Tibial artery (tissue), 4 donors: Measurements from ENCODE around the gene G6PD.
"Not testable (repeated sequence)": the region's sequence is repeated elsewhere in the genome, so short reads cannot be mapped to it uniquely, and the experiment has no call there.

Source experiments
- DNase-seq, 2 donors: peaks; one replicate each; pipeline ENCODE4 v3.0.0-alpha.2; 2019
- H3K27ac ChIP-seq, 2 donors: fragments of 200-600 bp; sonication (generic) in 1 of 2; 1 replicate in 1 of 2; 2 replicates in 1 of 2; pipeline ENCODE4 v1.5.1; 2018 to 2019; ENCODE audit warnings: mild to moderate bottlenecking in 1 of 2
- H3K27me3 ChIP-seq, 2 donors: fragments of 200-600 bp; sonication (generic) in 1 of 2; one replicate each; pipeline versions ENCODE4 v1.5.1 to v1.6.0; 2016 to 2019
- H3K36me3 ChIP-seq, 3 donors: fragments of 200-600 bp; sonication (generic) in 2 of 3; one replicate each; pipeline ENCODE4 v1.5.1; 2016 to 2019; ENCODE audit warnings: mild to moderate bottlenecking in 2 of 3
- H3K4me1 ChIP-seq, 4 donors: fragments of 200-600 bp; sonication (generic) in 2 of 4; 1 replicate in 3 of 4; 2 replicates in 1 of 4; pipeline ENCODE4 v1.5.1; 2016 to 2019
- H3K4me3 ChIP-seq, 2 donors: fragments of 200-600 bp; sonication (generic) in 1 of 2; 1 replicate in 1 of 2; 2 replicates in 1 of 2; pipeline ENCODE4 v1.5.1; 2018 to 2019; ENCODE audit warnings: mild to moderate bottlenecking in 2 of 2
- H3K9me3 ChIP-seq, 3 donors: fragments of 200-600 bp; sonication (generic) in 1 of 3; one replicate each; pipeline ENCODE4 v1.5.1; 2016 to 2019
- intact Hi-C: fragments of 100-400 bp; cut with DNase I; formaldehyde crosslinking; loops from one replicate; pipeline ENCODE4 v1.15.0; 2023; ENCODE audit warnings: low total_unique reads
- TF ChIP-seq, protein P1 (sequence below), 2 experiments: fragments of 200-600 bp in 1 of 2; fragments of 450-650 bp in 1 of 2; IDR thresholded peaks; one replicate each; pipeline ENCODE4 v1.5.1; 2017 to 2019; ENCODE audit warnings: antibody characterized with exemption in 2 of 2, mild to moderate bottlenecking in 1 of 2, moderate library complexity in 1 of 2

The G6PD gene

DNA sequence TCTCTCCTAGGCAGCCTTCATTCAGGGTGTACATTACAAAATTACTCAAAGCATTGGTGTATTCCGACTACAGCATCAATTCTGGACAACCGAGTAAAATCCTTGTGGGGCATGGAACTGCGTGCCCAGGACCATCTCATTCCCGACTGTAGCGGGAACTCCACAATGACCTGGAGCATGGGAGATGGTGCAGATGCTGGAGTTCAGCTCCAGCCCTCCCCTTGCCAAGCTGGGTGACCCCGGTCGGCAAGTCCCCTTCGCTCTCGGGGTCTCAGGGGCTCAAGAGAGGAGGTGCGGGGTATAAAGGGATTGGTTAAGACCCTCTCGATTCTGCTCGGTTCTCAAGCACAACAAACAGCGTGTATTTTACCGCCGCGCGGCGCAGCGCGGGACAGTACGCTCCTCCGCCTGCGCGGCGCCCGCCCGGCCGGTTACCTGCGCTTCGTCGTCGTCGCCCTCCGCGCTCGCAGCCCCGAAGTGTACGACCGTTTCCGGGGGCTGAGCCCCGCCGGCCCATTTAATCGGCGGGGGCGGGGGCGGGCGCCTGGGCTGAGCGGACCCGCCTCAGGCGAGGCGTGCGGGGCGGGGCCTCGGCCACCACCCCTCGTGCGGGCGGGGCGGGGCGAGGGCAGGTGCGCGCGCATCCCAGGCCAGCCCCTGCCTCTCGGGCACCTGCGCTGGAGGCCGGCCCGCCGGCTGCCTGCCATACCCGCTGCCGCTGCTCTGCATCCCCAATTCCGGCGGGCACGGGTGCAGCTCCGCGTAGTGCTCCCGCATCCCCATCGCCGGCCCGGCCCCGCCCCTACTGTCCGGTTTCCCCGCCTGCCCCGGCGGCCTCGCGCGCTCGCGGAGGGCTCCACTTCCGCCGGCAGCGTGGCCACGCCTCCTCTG is at the start of gene G6PD:
Gene G6PD (minus strand): TSS at position 493 of the 891 bp plus-strand sequence. CDS start 691 bp downstream, outside the sequence.
- Histone ChIP-seq H3K9me3 (no peaks in the 10 kb centered on the region), H3K27me3 (no peaks in the 10 kb centered on the region), H3K27ac (peak within 1 kb of the TSS; percentile 80 to 92), H3K4me3 (peak within 1 kb of the TSS; percentile 63 to 70), H3K4me1 (peaks cover 0 to 70% (median 25%) of the 10 kb centered on the region in 4 donors), H3K36me3 (no peaks in the 10 kb centered on the region)
- peak in 1 of 2 donors; percentile 65 for DNase-seq
- TF ChIP-seq, protein P1, sequence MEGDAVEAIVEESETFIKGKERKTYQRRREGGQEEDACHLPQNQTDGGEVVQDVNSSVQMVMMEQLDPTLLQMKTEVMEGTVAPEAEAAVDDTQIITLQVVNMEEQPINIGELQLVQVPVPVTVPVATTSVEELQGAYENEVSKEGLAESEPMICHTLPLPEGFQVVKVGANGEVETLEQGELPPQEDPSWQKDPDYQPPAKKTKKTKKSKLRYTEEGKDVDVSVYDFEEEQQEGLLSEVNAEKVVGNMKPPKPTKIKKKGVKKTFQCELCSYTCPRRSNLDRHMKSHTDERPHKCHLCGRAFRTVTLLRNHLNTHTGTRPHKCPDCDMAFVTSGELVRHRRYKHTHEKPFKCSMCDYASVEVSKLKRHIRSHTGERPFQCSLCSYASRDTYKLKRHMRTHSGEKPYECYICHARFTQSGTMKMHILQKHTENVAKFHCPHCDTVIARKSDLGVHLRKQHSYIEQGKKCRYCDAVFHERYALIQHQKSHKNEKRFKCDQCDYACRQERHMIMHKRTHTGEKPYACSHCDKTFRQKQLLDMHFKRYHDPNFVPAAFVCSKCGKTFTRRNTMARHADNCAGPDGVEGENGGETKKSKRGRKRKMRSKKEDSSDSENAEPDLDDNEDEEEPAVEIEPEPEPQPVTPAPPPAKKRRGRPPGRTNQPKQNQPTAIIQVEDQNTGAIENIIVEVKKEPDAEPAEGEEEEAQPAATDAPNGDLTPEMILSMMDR (IDR thresholded peaks at IDR 0.05) = no peak
- intact Hi-C loops = no loop called here

DNA sequence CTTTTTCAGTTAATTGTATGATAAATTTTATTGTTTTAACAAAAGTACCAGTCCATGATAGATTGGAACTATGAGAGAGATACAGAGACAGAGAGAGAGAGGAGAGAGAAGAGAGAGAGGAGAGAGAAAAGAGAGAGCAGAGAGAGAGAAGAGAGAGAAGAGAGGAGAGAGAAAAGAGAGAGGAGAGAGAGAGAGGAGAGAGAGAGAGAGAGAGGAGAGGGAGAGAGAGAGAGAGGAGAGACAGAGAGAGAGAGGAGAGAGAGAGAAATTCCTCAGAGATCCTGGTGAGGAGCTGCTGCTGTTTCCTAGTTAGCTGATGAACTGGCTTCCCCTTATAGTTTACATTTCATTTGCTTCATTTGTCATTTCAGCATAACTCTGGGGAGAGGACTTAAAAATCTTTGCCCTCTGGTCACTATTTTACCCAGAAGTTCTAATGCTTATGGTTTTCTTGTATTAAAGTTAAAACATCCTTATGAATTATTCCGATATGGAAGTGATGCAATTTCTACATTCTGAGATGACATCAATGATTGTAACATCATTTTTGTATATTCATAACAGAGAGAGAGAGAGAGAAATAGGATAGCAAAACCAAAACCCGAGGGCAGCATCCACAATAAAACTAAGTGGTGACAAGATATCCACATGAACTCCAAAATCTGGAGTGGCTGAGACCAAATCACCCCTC is 49.1 kb upstream of the G6PD start:
- no peak overlapping the region for H3K27ac ChIP-seq
- no peak overlapping the region for H3K4me3 ChIP-seq
- H3K36me3 ChIP-seq = no peaks in the 10 kb centered on the region
- H3K9me3 ChIP-seq = no peaks in the 10 kb centered on the region
- TF ChIP-seq, protein P1 (IDR thresholded peaks at IDR 0.05) = no peak
- DNase-seq = no peak
- H3K27me3 ChIP-seq = no peaks in the 10 kb centered on the region
- intact Hi-C loops = no loop called here
- no peaks in the 10 kb centered on the region for H3K4me1 ChIP-seq

DNA sequence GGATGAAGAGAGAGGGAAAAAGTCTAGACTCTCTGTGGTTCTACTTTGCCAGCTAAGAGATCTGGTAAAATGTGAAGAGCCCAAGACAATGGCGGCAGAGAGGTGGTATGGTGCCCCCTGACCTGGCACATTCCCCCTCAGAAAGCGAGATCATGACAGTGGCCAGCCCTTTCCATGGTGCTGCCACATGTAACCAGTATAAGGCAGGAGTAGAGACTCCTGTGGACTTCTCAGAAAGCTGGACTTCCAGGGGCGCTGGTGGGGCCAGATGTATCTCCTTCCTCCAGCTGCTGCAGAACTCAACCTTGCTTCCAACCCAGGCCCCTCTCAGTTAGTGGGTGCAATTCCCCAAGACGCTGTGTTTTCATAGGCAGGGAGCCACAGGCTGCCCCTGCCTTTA is 47.8 kb upstream of the G6PD start:
- TF ChIP-seq, protein P1 (IDR thresholded peaks at IDR 0.05) = no peak
- no peak overlapping the region for H3K4me3 ChIP-seq
- no peaks in the 10 kb centered on the region for H3K4me1 ChIP-seq
- no peaks in the 10 kb centered on the region for H3K27me3 ChIP-seq
- no peaks in the 10 kb centered on the region for H3K36me3 ChIP-seq
- no peak for DNase-seq
- H3K9me3 ChIP-seq = no peaks in the 10 kb centered on the region
- intact Hi-C loops = no loop called here
- no peak overlapping the region for H3K27ac ChIP-seq

DNA sequence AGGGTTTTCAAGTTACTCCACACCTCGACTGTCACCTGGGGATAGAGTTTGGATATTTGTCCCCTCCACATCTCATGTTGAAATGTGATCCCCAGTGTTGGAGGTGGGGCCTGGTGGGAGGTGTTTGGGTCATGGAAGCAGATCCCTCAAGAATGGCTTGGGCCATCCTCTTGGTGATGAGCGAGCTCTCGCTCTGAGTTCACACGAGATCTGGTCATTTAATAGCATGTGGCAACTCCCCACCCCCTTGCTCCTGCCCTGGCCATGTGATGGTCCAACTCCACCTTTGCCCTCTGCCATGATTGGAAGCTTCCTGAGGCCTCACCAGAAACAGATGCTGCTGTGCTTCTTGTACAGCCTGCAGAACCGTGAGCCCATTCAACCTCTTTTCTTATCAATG is 46.6 kb upstream of the G6PD start:
- no peak for DNase-seq
- Histone ChIP-seq H3K4me1 (no peaks in the 10 kb centered on the region), H3K9me3 (no peaks in the 10 kb centered on the region), H3K27ac (no peak overlapping the region), H3K4me3 (no peak overlapping the region), H3K27me3 (no peaks in the 10 kb centered on the region), H3K36me3 (no peaks in the 10 kb centered on the region)
- TF ChIP-seq, protein P1 (IDR thresholded peaks at IDR 0.05) = no peak
- intact Hi-C loops = no loop called here

DNA sequence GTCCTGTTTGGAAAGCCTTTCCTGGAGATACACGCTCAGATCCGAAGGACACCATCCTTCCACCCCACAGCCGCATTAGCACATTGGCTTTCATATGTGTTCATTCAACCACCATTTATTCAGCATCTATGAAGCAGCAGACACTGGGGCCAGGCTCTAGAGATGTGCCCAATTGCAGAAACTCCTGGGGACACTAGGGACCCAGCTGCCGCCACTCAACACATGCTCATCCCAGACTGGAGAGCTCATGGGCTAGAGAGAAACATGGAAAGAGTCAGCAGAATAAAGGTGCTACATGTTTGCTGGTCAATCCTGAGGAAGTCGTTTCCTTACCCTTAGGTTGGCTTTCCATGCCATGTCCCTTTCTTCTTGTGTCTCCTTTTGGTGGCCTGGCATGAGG is 45.9 kb upstream of the G6PD start:
- no peaks in the 10 kb centered on the region for H3K4me1 ChIP-seq
- no peaks in the 10 kb centered on the region for H3K9me3 ChIP-seq
- TF ChIP-seq, protein P1 (IDR thresholded peaks at IDR 0.05) = no peak
- intact Hi-C loops = no loop called here
- no peak overlapping the region for H3K27ac ChIP-seq
- H3K27me3 ChIP-seq = no peaks in the 10 kb centered on the region
- no peak for DNase-seq
- no peak overlapping the region for H3K4me3 ChIP-seq
- H3K36me3 ChIP-seq = no peaks in the 10 kb centered on the region

DNA sequence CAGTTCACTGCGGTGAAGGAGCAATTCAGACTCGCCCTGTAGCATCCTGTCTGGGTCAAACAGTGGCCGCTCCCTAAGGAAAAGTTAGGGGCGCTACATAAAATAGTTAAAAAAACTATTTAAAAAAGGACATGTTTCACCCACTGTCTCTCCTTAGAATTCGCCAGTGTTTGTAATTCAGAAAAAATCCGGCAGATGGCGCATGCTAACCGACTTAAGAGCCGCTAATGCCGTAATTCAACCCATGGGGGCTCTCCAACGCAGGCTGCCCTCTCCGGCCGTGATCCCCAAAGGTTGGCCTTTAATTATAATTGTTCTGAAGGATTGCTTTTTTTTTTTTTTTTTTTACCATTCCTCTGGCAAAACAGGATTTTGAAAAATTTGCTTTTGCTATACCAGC is 43.8 kb upstream of the G6PD start:
- DNase-seq, H3K4me3 ChIP-seq, intact Hi-C loops, H3K27me3 ChIP-seq, H3K27ac ChIP-seq, H3K4me1 ChIP-seq, H3K36me3 ChIP-seq, H3K9me3 ChIP-seq: not testable (repeated sequence)

DNA sequence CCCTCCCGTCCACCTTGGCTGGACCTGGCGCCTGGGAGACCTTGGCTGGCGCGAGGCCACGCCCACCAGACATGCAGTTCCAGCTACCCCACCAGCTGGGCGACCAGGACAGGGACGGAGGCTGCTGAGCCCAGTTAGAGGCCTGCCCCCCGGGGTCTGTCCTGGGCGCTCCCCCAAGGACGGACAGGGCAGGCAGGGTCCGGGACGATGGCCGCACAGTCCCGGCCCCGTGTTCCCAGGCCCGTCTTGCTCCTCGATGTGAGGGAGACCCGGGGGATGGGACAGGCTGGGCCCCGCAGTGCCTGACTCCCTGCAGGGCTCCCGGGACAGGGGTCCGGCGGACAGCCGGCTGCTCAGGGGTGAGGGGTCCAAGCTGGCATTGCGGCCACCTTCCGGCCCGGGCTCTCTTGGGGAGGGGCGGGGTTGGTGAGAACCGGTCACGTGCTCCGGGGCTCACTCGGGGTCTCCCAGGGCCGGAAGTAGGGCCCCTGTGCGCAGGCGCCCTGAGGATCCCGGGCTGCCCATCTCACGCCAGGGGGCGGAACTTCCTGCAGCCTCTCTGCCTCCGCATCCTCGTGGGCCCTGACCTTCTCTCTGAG is 38.0 kb upstream of the G6PD start, which contains the start of gene CTAG1A:
Gene CTAG1A (plus strand): TSS at position 549 of the 599 bp plus-strand sequence. CDS start 74 bp downstream, outside the sequence.
- H3K4me3 ChIP-seq, DNase-seq, intact Hi-C loops, H3K27me3 ChIP-seq, H3K36me3 ChIP-seq, H3K27ac ChIP-seq, H3K4me1 ChIP-seq, H3K9me3 ChIP-seq: not testable (repeated sequence)

DNA sequence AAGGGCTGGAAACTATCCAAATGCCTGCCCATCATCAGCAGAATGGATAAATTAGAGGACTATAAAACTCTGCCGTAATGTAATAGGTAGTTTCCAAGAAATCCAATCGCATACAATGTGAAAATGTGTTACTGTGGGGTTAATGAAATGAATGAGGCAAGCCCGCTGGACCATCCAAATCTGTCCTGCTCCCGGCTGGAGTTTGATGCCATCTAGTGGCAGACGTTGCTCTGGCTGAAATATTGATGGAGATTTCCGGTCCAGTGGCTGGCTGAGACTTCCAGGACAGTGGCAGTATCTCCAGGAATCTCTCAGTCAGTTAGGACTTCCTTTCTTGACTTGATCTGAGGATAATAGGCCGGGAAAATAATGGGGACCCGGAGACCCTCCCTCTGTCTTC is 36.3 kb upstream of the G6PD start:
- H3K4me3 ChIP-seq, H3K27me3 ChIP-seq, intact Hi-C loops, H3K36me3 ChIP-seq, DNase-seq, H3K4me1 ChIP-seq, H3K9me3 ChIP-seq, H3K27ac ChIP-seq: not testable (repeated sequence)
